Measurements from ENCODE around the gene ZNF397. TPM values are rescaled to one million over a fixed set of nuclear protein-coding genes. Genes with fewer than 3 reads are reported as not detected.

Gene ZNF397
- total RNA-seq, 1 donor from 2014 or later = 18.0 TPM

- intact Hi-C loops (cut with DNase I) = no loop called here
- DNase-seq (ENCODE audit: low spot score) = no peak
Observed at GRCh38 chr18:35283923-35284794, 43.3 kb downstream of the ZNF397 start.

DNA sequence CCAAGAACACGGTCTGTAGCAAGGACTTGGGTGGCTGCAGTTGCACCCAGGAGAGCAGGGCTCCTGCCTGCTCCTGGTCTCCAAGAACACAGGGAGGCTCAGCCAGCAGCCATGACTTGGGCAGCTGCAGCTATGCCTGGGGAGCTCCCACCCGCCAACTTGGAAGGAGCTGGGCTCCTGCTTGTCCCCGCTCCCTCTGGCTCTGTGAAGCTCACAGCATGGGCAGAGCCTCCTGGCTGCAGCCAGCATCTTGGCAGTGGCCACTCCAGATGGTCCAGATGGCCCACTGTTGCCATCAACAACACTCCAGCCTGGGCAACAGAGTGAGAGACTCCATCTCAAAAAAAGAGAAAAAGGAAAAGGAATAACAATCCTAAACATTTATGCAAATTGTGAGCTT, 44.0 kb downstream of the ZNF397 start:
- no peak for DNase-seq (ENCODE audit: low spot score)
- intact Hi-C loops (cut with DNase I) = no loop called here

- intact Hi-C loops (cut with DNase I) = no loop called here
- DNase-seq (ENCODE audit: low spot score) = no peak
Observed at GRCh38 chr18:35289293-35289692, 48.5 kb downstream of the ZNF397 start.

DNA sequence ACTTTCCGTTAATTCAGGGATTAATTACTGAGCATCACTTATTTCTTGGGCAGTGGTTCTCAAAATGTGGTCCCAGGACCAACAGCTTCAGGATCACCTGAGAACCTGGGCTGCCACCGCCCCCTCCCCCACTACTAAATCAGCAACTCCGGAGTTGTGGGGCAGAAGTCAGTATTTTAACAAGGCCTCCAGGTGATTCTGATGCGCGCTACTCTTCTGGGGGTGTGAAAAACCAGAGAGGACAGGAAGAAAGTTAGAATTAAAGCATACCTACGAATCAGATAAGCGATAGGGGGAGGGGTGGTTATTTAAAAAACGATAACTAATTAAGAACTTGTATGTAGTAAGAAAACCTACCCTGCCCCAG, 48.9 kb downstream of the ZNF397 start:
- DNase-seq (ENCODE audit: low spot score) = no peak
- intact Hi-C loops (cut with DNase I) = loop anchor here (1.0 to 5.0 kb wide), 3 partner anchors 22 to 53 kb away; partner anchors contain the start of genes ZNF24 and ZNF397

DNA sequence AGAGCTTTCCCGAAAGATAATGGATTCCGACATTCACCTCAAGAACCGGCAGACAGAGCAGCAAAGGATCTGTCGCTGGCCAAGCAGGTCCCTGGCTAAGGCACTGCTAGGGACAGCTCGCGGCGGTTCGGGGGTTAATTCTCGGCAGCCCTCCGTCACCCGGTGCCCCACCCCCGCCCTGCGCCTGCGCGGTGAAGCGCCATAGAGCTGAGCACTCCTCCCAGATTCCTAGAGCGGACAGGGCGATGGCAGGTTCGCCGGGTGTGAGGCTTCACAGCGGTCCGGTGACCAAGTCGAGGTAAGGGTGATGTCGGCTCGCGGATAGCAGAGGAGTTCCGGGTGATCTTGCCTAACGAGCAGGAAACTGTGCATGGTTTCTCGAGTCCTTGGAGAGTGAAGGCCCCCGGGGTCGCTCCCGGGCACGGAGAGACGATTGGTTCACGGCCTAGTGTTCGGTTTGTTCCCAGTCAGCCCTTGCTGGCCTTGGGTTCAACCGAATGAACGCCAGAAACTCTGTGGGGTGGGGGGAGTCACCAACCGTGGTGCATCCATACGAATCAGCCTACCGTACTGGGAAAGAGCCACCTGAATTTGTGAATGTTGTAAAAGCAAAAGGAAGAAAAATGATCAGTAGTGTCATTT, 49.4 kb downstream of the ZNF397 start, which contains the start of gene ZSCAN30:
Gene ZSCAN30 (minus strand): TSS at position 136 of the 642 bp plus-strand sequence. CDS start 25,877 bp downstream, outside the sequence.
- intact Hi-C loops (cut with DNase I) = loop anchor here (1.0 to 5.0 kb wide), 3 partner anchors 23 to 52 kb away; partner anchors contain the start of genes ZNF24 and ZNF397
- peak; percentile 98 for DNase-seq (ENCODE audit: low spot score)

DNA sequence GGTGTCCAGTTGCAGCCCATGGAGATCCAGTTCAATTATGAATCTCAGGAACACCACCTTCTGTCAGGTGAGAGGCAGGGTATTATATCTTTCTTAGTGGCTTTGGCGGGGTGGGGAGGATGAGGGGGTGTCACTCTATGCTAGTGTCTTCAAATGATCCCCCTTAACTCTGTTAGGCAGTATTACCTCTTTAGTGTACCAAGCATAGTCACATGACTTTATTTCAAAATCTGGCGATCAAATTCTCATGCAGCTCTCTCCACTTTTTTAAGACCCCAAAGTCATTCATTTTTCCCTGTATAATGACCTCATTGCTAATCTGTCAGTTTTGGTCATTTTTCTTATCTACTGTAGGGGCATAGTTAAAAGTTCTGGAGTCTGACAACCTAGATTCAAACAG, 50.3 kb downstream of the ZNF397 start:
- DNase-seq (ENCODE audit: low spot score) = no peak
- intact Hi-C loops (cut with DNase I) = loop anchor here (2.0 to 5.0 kb wide), 2 partner anchors 50 to 51 kb away; partner anchors contain the start of genes ZNF24 and ZNF397

DNA sequence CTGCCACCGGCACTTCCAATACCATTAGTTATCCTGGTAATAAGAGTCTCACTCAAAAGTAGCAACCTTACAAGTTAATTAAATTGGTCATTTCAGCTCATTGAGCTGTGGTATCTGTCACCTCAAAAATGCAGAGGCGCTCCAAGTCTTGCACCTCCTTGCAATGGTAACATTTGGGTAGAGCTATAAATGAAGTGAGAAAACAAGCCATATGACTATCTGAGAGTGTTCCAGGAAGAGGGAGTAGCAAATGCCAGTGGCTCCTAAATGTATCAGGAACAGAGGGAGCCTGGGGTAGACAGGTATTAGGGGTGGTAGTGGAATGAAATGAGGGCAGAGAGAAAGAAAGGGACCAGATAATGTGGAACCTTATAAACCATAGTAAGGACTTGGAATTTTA, 55.2 kb downstream of the ZNF397 start:
- intact Hi-C loops (cut with DNase I) = no loop called here

DNA sequence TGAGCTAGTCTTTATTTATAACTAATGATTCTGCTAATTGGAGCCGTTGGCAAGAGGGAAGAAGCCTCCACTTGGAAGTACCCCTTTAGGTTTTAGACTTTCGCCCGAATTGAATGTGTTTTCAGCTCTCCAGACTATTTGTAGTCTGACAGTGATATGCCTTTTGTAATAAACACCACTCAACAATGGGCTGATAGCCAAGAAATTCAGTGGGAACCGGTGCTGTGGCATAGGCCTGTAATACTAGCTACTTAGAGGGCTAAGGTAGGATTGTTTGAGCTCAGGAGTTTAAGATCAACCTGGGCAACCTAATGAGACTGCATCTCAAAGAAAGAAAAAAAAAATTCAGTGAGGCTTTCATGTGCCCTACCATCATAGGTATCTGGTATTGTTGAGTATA, 62.8 kb downstream of the ZNF397 start:
- intact Hi-C loops (cut with DNase I) = no loop called here

More for the DNA sequence above, 55.2 kb downstream of the ZNF397 start:
- no peak for DNase-seq (ENCODE audit: low spot score)

GRCh38 chr18:35306588-35307250, 65.9 kb downstream of the ZNF397 start:
- no peak for DNase-seq (ENCODE audit: low spot score)
- intact Hi-C loops (cut with DNase I) = no loop called here

More for the DNA sequence above, 62.8 kb downstream of the ZNF397 start:
- no peak for DNase-seq (ENCODE audit: low spot score)

Other genes with a start within 250 kb of the ZNF397 start
- gene MAPRE2, start 199.6 kb upstream of the ZNF397 start, total RNA-seq = 164 TPM
- 18.6 TPM for gene ZSCAN30, start 49.2 kb downstream of the ZNF397 start, total RNA-seq
- gene ZNF24, start 103.4 kb downstream of the ZNF397 start, total RNA-seq = 44.2 TPM
- 1.0 TPM for gene ZNF396, start 136.3 kb downstream of the ZNF397 start, total RNA-seq